ENCODE data around the gene PDZD4.
"Not testable (repeated sequence)": the region's sequence is repeated elsewhere in the genome, so short reads cannot be mapped to it uniquely, and the experiment has no call there.

Gene PDZD4

GRCh38 chrX:153830640-153831428 is 490 bp upstream of the PDZD4 start:
- no peak for ATAC-seq
- Mint-ChIP-seq H3K27ac (no peak overlapping the region), H3K36me3 (ENCODE audit: low read depth) (no peaks in the 10 kb centered on the region), H3K27me3 (peaks cover 16% of the 10 kb centered on the region), H3K9me3 (no peaks in the 10 kb centered on the region), H3K4me3 (no peak overlapping the region), H3K4me1 (peaks cover 3% of the 10 kb centered on the region)
- DNase-seq, result no peak

DNA sequence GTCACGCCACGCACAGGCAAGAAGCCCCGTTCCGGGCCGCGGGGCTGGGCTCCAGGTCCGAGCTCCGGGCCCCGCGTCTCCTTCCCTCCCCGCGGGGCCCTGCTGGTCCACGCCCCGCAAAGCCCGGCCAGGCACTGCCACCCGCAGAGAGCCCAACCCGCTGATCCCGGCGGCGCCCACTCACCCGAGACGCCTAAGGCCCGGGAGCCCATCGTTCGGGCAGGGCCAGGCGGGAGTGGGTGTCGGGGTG is 870 bp downstream of the PDZD4 start:
- DNase-seq (no peak), ATAC-seq (no peak)
- Mint-ChIP-seq H3K9me3 (no peaks in the 10 kb centered on the region), H3K4me3 (peak overlapping the region; percentile 24), H3K36me3 (ENCODE audit: low read depth) (no peaks in the 10 kb centered on the region), H3K27ac (no peak overlapping the region), H3K4me1 (peaks cover 3% of the 10 kb centered on the region), H3K27me3 (peaks cover 18% of the 10 kb centered on the region)

DNA sequence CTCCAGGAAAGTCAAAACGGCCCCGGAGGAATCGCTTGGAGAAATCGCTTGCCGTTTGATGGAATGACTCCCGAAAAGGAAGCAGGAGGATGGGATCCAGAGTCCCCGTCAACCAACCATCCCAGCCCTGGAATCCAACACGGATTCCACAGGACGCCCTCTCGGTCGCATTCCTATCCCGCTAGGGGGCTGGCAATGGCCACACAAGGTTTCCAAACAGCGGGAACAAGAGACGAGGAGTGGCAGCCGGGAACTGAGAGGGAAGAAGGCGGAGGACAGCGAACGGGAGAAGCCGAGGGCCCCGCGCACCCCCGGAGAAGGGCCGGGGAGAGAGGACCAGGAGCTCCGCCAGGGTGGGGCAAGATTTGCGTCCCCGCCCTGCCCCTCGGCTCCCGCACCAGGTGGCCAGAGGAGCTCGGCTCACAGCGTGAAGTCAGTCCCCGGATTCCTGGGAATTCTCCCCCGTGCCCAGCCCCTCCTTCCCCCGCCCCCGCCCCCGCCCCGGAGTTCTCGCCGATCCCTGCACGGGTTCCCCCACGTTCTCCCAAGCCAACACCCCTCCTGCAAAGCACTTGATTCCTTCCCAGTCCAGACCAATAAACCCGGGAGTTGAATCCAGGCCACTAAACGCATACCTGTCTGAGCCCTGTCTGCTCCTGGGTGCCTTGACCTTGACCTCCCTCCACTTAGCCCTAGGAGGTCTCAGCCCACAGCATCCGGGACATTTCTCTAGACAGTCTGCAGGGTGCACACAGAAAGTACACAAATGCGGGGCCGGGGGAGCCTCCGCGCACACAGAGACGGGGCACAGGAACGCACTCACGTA is 1.4 kb downstream of the PDZD4 start:
- H3K4me1 Mint-ChIP-seq, result peaks cover 3% of the 10 kb centered on the region
- H3K27me3 Mint-ChIP-seq, result peaks cover 18% of the 10 kb centered on the region

DNA sequence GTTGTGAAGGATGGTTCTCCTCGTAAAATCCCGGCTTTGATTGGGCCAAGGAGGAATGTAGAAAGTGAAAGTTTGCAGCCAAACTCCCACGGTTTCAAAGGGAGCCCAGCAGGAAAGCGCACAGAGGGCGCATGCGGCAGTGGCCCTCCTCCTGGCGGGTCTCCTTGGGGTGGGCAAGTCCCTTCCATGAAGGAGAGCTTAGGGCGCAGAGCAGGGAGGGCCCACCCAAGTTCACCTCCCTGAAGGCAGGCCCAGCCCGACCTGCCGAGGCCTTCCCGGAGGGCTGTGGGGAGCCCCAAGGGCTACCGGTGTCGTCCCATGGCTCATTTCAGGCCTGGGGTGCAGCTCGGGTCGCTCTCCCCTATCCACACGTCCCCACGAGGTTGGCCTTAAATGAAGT is 2.0 kb downstream of the PDZD4 start:
- Mint-ChIP-seq H3K9me3 (no peaks in the 10 kb centered on the region), H3K4me3 (no peak overlapping the region), H3K36me3 (ENCODE audit: low read depth) (no peaks in the 10 kb centered on the region), H3K4me1 (peaks cover 3% of the 10 kb centered on the region), H3K27ac (no peak overlapping the region), H3K27me3 (peaks cover 18% of the 10 kb centered on the region)
- DNase-seq, result no peak
- no peak for ATAC-seq

More for the DNA sequence above, 1.4 kb downstream of the PDZD4 start:
- Mint-ChIP-seq H3K9me3 (no peaks in the 10 kb centered on the region), H3K36me3 (ENCODE audit: low read depth) (no peaks in the 10 kb centered on the region), H3K27ac (no peak overlapping the region), H3K4me3 (peak overlapping the region; percentile 24)
- DNase-seq (no peak), ATAC-seq (no peak)

- H3K27ac Mint-ChIP-seq, result no peak overlapping the region
- H3K9me3 Mint-ChIP-seq, result no peaks in the 10 kb centered on the region
- no peaks in the 10 kb centered on the region for H3K36me3 Mint-ChIP-seq (ENCODE audit: low read depth)
- peaks cover 18% of the 10 kb centered on the region for H3K27me3 Mint-ChIP-seq
- ATAC-seq, result no peak
- H3K4me1 Mint-ChIP-seq, result peaks cover 3% of the 10 kb centered on the region
- H3K4me3 Mint-ChIP-seq, result no peak overlapping the region
- DNase-seq, result no peak
Observed at GRCh38 chrX:153827903-153828302, 2.4 kb downstream of the PDZD4 start.

- H3K36me3 Mint-ChIP-seq (ENCODE audit: low read depth), result no peaks in the 10 kb centered on the region
- H3K9me3 Mint-ChIP-seq, result no peaks in the 10 kb centered on the region
- no peak overlapping the region for H3K27ac Mint-ChIP-seq
- H3K27me3 Mint-ChIP-seq, result peaks cover 18% of the 10 kb centered on the region
- ATAC-seq (no peak), DNase-seq (no peak)
- peaks cover 10% of the 10 kb centered on the region for H3K4me1 Mint-ChIP-seq
- H3K4me3 Mint-ChIP-seq, result no peak overlapping the region
Observed at GRCh38 chrX:153827016-153827415, 3.3 kb downstream of the PDZD4 start.

- Mint-ChIP-seq H3K4me3 (no peak overlapping the region), H3K27me3 (peaks cover 11% of the 10 kb centered on the region), H3K27ac (no peak overlapping the region), H3K9me3 (no peaks in the 10 kb centered on the region), H3K36me3 (ENCODE audit: low read depth) (no peaks in the 10 kb centered on the region), H3K4me1 (peaks cover 19% of the 10 kb centered on the region)
- ATAC-seq (no peak), DNase-seq (no peak)
Observed at GRCh38 chrX:153825042-153825441, 5.3 kb downstream of the PDZD4 start.

DNA sequence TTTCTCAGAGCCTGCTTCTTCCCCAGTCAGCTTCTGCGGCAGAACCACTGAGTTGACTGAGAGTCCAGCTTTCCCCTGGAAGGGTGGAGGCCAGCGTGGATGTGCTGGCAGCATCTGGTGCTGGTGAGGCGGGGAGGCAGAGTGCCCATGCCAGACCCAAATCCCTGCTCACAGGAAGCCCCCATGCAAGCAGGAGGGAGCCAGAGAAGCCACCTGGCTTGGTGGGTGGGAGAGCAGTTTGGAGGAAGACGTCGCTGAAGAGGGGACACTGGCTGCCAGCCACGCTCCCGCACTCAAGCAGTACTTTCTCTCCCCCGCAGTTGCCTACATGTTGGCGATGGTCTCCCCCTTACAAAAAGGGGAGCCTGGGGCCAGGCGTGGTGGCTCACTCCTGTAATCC is 6.0 kb downstream of the PDZD4 start:
- H3K27me3 Mint-ChIP-seq, result peaks cover 11% of the 10 kb centered on the region
- no peaks in the 10 kb centered on the region for H3K36me3 Mint-ChIP-seq (ENCODE audit: low read depth)
- no peak overlapping the region for H3K4me3 Mint-ChIP-seq
- no peak overlapping the region for H3K27ac Mint-ChIP-seq
- H3K4me1 Mint-ChIP-seq, result peaks cover 19% of the 10 kb centered on the region
- ATAC-seq (no peak), DNase-seq (no peak)
- H3K9me3 Mint-ChIP-seq, result no peaks in the 10 kb centered on the region

- H3K27ac Mint-ChIP-seq, result no peak overlapping the region
- H3K4me3 Mint-ChIP-seq, result no peak overlapping the region
- H3K27me3 Mint-ChIP-seq, result peaks cover 13% of the 10 kb centered on the region
- ATAC-seq (no peak), DNase-seq (no peak)
- peaks cover 23% of the 10 kb centered on the region for H3K4me1 Mint-ChIP-seq
- H3K36me3 Mint-ChIP-seq (ENCODE audit: low read depth), result no peaks in the 10 kb centered on the region
- no peaks in the 10 kb centered on the region for H3K9me3 Mint-ChIP-seq
Observed at GRCh38 chrX:153821066-153821465, 9.3 kb downstream of the PDZD4 start.

- Mint-ChIP-seq H3K27ac (no peak overlapping the region), H3K4me1 (peaks cover 23% of the 10 kb centered on the region), H3K27me3 (peaks cover 11% of the 10 kb centered on the region), H3K4me3 (no peak overlapping the region), H3K36me3 (ENCODE audit: low read depth) (no peaks in the 10 kb centered on the region), H3K9me3 (no peaks in the 10 kb centered on the region)
- no peak for DNase-seq
- no peak for ATAC-seq
Observed at GRCh38 chrX:153820601-153821000, 9.7 kb downstream of the PDZD4 start.

GRCh38 chrX:153819384-153820040 is 10.8 kb downstream of the PDZD4 start:
- Mint-ChIP-seq H3K4me3 (peak overlapping the region; percentile 34), H3K4me1 (peaks cover 26% of the 10 kb centered on the region), H3K36me3 (ENCODE audit: low read depth) (no peaks in the 10 kb centered on the region), H3K9me3 (no peaks in the 10 kb centered on the region), H3K27ac (no peak overlapping the region), H3K27me3 (peaks cover 11% of the 10 kb centered on the region)
- DNase-seq (no peak), ATAC-seq (no peak)

DNA sequence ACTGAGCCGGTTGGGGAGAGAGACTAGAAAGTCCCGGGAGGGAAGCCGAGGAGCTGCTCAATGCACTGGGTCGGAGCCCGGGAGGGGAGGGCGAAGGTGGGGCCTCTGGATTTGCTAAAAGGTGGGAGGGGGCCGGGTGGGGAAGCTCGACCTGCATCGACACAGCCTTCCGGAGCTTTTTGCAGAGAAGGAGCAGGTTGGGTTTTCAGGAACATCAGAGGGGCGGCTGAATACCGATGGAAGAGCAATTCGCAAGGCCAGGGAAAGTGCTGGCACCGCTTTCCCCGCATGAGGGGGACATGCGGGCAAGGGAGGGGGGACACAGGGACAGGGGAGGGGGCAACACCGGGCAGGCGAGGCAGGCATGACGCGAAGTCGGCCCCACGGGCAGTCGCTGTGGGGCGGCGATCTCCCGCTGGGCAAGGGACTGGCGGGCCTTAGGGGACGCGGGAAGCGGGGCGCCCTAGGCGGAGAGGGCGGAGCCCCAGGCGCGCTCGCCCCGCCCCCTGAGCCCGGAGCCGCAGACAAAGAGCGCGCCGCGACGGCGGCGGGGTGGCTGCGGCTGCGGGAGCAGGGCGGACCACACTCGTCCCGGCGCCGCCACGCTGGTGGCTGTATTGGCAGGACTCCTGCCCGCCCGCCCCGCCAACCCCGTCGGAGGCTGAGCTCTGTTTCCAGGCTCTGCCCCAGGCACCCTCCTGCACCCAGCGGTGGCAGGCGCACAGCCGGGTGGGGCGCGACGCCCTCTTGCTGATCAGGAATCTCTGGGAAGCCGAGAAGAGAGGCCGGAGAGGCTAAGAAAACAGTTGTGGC is 11.6 kb downstream of the PDZD4 start:
- H3K27me3 Mint-ChIP-seq, result peaks cover 11% of the 10 kb centered on the region
- ATAC-seq (peak; percentile 70), DNase-seq (peak; percentile 51)
- no peaks in the 10 kb centered on the region for H3K9me3 Mint-ChIP-seq
- peaks cover 27% of the 10 kb centered on the region for H3K4me1 Mint-ChIP-seq
- no peaks in the 10 kb centered on the region for H3K36me3 Mint-ChIP-seq (ENCODE audit: low read depth)
- no peak overlapping the region for H3K27ac Mint-ChIP-seq
- peak overlapping the region; percentile 34 for H3K4me3 Mint-ChIP-seq

DNA sequence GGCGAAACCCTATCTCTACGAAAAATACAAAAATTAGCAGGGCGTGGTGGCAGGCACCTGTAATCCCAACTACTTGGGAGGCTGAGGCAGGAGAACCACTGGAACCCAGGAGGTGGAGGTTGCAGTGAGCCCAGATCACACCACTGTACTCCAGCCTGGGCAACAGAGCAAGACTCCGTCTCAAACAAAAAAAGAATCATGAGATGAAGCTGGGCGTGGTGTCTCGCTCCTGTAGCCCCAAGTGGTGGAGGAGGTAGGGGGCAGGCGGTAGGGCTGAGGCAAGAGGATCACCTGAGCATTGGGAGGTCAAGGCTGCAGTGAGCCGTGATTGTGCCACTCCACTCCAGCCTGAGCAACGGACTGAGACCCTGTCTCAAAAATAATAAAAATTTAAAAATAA is 12.3 kb downstream of the PDZD4 start:
- not testable (repeated sequence) for H3K4me3 Mint-ChIP-seq; ATAC-seq; H3K9me3 Mint-ChIP-seq; H3K36me3 Mint-ChIP-seq (ENCODE audit: low read depth); DNase-seq; H3K27ac Mint-ChIP-seq
- Mint-ChIP-seq H3K4me1 (peaks cover 27% of the 10 kb centered on the region), H3K27me3 (peaks cover 11% of the 10 kb centered on the region)
